Body of pancreas (tissue), 4 donors: Measurements from ENCODE around the gene USH2A.

Experiments
- CTCF ChIP-seq, 7 experiments: fragments of 450-650 bp in 4 of 7; fragments of 200-600 bp in 3 of 7; sonication (generic) in 3 of 7; IDR thresholded peaks; one replicate each; pipeline ENCODE4 v1.5.1; 2016 to 2019; ENCODE audit warnings: antibody characterized with exemption in 7 of 7
- POLR2A ChIP-seq, 3 donors: fragments of 450-650 bp; IDR thresholded peaks; one replicate each; pipeline ENCODE4 v1.6.1; 2016; ENCODE audit warnings: antibody characterized with exemption in 3 of 3, mild to moderate bottlenecking in 2 of 3

GRCh38 chr1:216028631-216029030 is 394.6 kb downstream of the USH2A start:
- TF ChIP-seq CTCF (IDR thresholded peaks at IDR 0.05) (no peak), POLR2A (IDR thresholded peaks at IDR 0.05) (no peak)
